GM13976 (cell line): ENCODE measurements around the gene PALB2.
A peak's percentile ranks its signal among the peaks of the same experiment; 100 is the strongest.

Experiments used
- DNase-seq: peaks from one replicate; pipeline ENCODE4 v3.0.0; 2012; ENCODE audit warnings: low spot score
- CTCF ChIP-seq: IDR thresholded peaks from 2 replicates; pipeline ENCODE4 v1.5.1; 2012; ENCODE audit warnings: borderline replicate concordance, mild to moderate bottlenecking; ENCODE audit not compliant: insufficient read depth; ENCODE audit errors: extremely low read depth, missing control alignments, control extremely low read depth
- in situ Hi-C: fragments of 300-500 bp; cut with MboI; formaldehyde crosslinking; loops from one replicate; pipeline ENCODE4 v1.12.0; 2022; ENCODE audit warnings: low sequenced_read_pairs, mixed read lengths, inconsistent platforms; ENCODE audit not compliant: unreplicated experiment

The PALB2 gene

GRCh38 chr16:23640931-23641765 is at the start of gene PALB2, which contains the start of gene DCTN5:
TSS of gene PALB2 (minus strand) at chr16:23641310. CDS start at chr16:23641157, 153 bp downstream.
TSS of gene DCTN5 (plus strand) at chr16:23641466. CDS start at chr16:23641543, 77 bp downstream.
- in situ Hi-C loops, result no loop called here
- peak; percentile 98 for DNase-seq
- no peak for TF ChIP-seq CTCF

- no peak for TF ChIP-seq CTCF
- in situ Hi-C loops, result no loop called here
- no peak for DNase-seq
Observed at GRCh38 chr16:23689442-23690187, 48.5 kb upstream of the PALB2 start.

DNA sequence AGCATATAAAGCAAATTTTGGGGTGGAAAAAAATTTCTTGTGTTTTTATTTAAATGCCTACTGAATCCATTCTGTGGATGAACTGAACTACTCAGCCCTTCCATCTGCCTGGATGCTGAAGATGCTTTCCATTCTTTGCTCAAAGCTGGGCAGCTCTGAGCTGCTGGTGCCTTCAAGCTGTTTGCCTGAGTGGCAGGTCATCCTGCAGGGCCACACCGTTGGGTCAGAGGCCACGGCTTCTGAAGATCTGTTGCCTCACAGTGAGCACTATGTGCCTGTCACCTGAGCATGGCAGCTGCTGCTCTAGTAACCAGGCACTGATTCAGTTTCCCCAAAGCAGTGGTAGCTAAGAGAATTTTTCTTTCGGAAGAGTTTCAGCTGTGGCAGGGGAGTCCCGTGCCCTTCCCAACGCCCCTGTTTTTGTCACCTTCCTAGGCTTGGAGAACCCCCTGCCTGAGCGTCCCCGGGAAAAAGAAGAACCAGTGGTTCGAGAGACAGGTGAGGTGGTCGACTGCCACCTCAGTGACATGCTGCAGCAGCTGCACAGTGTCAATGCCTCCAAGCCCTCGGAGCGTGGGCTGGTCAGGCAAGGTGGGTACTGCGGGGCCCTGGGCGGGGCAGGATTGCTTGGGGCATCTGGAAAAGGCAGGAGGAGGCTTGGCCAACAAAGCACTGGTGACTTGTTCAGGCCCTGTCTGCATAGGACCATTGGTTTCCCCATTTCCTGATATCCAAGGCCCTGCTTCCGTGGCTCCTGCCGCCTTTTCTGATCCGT is 46.1 kb upstream of the PALB2 start:
- in situ Hi-C loops, result no loop called here
- no peak for TF ChIP-seq CTCF
- DNase-seq, result no peak

GRCh38 chr16:23683487-23683886 is 42.4 kb upstream of the PALB2 start:
- no peak for DNase-seq
- no peak for TF ChIP-seq CTCF
- in situ Hi-C loops, result no loop called here

DNA sequence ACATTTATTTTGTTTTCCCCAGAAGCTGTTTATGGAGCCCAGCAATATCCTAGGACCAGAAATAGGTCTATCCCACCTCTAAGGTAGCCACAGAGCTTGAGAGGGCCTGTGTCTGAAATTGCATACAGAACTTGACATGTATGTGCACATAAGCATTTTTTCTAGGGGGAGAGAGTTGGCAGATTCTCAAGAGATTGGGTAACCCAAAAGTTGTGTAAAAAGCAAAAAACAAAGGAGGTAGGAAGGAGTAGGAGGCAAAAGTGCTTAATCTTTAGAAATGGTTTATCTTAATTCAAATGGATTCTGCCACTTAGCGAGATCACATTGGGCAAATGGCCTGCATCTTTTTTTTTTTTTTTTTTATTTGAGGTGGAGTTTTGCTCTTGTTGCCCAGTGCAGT is 41.1 kb upstream of the PALB2 start:
- no peak for TF ChIP-seq CTCF
- no peak for DNase-seq
- in situ Hi-C loops, result no loop called here

GRCh38 chr16:23679986-23680336 is 38.9 kb upstream of the PALB2 start:
- TF ChIP-seq CTCF, result no peak
- in situ Hi-C loops, result no loop called here
- DNase-seq, result no peak
